Duodenal mucosa (tissue), 2 donors: ENCODE data around the gene RAB11FIP4.
A peak's percentile ranks its signal among the peaks of the same experiment; 100 is the strongest.

Source experiments
- H3K27ac ChIP-seq: one replicate; pipeline ENCODE4 v1.7.0; 2013; ENCODE audit warnings: low read depth, low read length
- H3K27me3 ChIP-seq, 2 donors: one replicate each; pipeline ENCODE4 v1.7.0; 2013; ENCODE audit warnings: low read length in 2 of 2, control low read depth in 1 of 2; ENCODE audit not compliant: insufficient read depth in 2 of 2, control insufficient read depth in 1 of 2
- H3K36me3 ChIP-seq, 2 donors: one replicate each; pipeline ENCODE4 v1.7.0; 2013; ENCODE audit warnings: low read length in 2 of 2, control low read depth in 1 of 2; ENCODE audit not compliant: insufficient read depth in 2 of 2, control insufficient read depth in 1 of 2
- H3K4me1 ChIP-seq, 2 donors: one replicate each; pipeline ENCODE4 v1.7.0; 2013; ENCODE audit warnings: low read length in 2 of 2, control low read depth in 1 of 2; ENCODE audit not compliant: insufficient read depth in 2 of 2, control insufficient read depth in 1 of 2
- H3K4me3 ChIP-seq, 2 donors: one replicate each; pipeline ENCODE4 v1.7.0; 2013; ENCODE audit warnings: low read length in 2 of 2, low read depth in 1 of 2
- H3K9ac ChIP-seq, 2 donors: one replicate each; pipeline ENCODE4 v1.7.0; 2013; ENCODE audit warnings: low read length in 2 of 2, low read depth in 1 of 2
- H3K9me3 ChIP-seq, 2 donors: one replicate each; pipeline ENCODE4 v1.7.0; 2013; ENCODE audit warnings: low read length in 2 of 2, control low read depth in 1 of 2; ENCODE audit not compliant: control insufficient read depth in 1 of 2

RAB11FIP4 gene

GRCh38 chr17:31552568-31552967 lies 161.1 kb downstream of the RAB11FIP4 start:
- Histone ChIP-seq H3K36me3 (no peaks in the 10 kb centered on the region), H3K27ac (no peak overlapping the region), H3K9me3 (no peaks in the 10 kb centered on the region), H3K4me3 (no peak overlapping the region), H3K27me3 (no peaks in the 10 kb centered on the region), H3K4me1 (peaks cover 0 to 7% of the 10 kb centered on the region in 2 donors), H3K9ac (no peak overlapping the region)

DNA sequence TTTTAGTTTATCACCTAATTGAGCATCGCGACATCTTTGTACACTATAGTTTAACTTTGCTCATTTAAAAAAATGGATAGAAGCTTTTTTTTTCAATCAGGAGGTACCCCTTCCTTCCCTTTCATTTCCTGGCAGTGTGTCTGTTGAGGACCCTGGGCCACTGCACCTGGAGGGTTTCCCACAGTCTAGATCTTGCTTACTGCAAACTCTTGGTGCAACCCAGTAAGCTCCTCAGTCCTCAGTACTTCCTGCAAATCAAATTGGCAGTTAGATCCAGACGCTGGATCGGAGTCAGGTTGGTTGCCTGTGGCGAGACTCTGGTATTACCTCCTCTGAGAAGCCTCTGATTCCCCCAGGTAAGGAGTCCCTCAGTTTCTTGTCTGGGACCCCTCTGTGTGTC lies 162.0 kb downstream of the RAB11FIP4 start:
- H3K4me3 ChIP-seq: no peak overlapping the region
- no peaks in the 10 kb centered on the region for H3K9me3 ChIP-seq
- H3K27me3 ChIP-seq: no peaks in the 10 kb centered on the region
- H3K36me3 ChIP-seq: no peaks in the 10 kb centered on the region
- peaks cover 5 to 11% of the 10 kb centered on the region in 2 donors for H3K4me1 ChIP-seq
- H3K27ac ChIP-seq: no peak overlapping the region
- H3K9ac ChIP-seq: no peak overlapping the region

DNA sequence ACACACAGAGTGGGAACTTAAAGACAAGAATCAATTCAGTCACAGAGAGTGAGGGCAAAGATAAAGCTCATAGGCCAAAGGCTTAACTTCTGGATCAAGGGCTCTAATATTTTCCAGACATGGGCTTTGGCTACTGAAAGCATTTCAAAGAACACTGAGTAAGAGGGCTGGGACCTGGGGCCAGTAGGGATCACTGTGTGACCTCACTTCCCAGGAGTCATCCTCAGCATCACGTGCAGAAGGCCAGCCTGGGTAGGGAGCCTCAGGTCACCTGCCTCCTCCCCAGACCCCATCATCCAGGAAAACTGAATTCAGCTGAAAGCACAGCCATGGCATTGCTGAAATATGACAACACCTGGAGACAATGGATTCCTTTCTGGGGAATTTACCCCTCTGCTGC lies 163.5 kb downstream of the RAB11FIP4 start:
- Histone ChIP-seq H3K9ac (no peak overlapping the region), H3K4me1 (peaks cover 5 to 12% of the 10 kb centered on the region in 2 donors), H3K36me3 (no peaks in the 10 kb centered on the region), H3K27ac (no peak overlapping the region), H3K27me3 (no peaks in the 10 kb centered on the region), H3K4me3 (no peak overlapping the region), H3K9me3 (no peaks in the 10 kb centered on the region)

GRCh38 chr17:31556969-31557645 lies 165.6 kb downstream of the RAB11FIP4 start:
- Histone ChIP-seq H3K27ac (no peak overlapping the region), H3K27me3 (no peaks in the 10 kb centered on the region)

GRCh38 chr17:31558748-31559583 lies 167.5 kb downstream of the RAB11FIP4 start:
- peak overlapping the region; percentile 6 to 57 for H3K9ac ChIP-seq
- H3K4me1 ChIP-seq: peaks cover 23 to 32% of the 10 kb centered on the region in 2 donors
- peak overlapping the region; percentile 66 for H3K27ac ChIP-seq
- no peaks in the 10 kb centered on the region for H3K36me3 ChIP-seq
- no peaks in the 10 kb centered on the region for H3K27me3 ChIP-seq
- H3K9me3 ChIP-seq: no peaks in the 10 kb centered on the region
- peak overlapping the region; percentile 52 to 65 for H3K4me3 ChIP-seq

More at GRCh38 chr17:31556969-31557645, 165.6 kb downstream of the RAB11FIP4 start:
- H3K9me3 ChIP-seq: no peaks in the 10 kb centered on the region
- H3K9ac ChIP-seq: no peak overlapping the region
- H3K4me3 ChIP-seq: no peak overlapping the region
- no peaks in the 10 kb centered on the region for H3K36me3 ChIP-seq
- peaks cover 23 to 30% of the 10 kb centered on the region in 2 donors for H3K4me1 ChIP-seq

DNA sequence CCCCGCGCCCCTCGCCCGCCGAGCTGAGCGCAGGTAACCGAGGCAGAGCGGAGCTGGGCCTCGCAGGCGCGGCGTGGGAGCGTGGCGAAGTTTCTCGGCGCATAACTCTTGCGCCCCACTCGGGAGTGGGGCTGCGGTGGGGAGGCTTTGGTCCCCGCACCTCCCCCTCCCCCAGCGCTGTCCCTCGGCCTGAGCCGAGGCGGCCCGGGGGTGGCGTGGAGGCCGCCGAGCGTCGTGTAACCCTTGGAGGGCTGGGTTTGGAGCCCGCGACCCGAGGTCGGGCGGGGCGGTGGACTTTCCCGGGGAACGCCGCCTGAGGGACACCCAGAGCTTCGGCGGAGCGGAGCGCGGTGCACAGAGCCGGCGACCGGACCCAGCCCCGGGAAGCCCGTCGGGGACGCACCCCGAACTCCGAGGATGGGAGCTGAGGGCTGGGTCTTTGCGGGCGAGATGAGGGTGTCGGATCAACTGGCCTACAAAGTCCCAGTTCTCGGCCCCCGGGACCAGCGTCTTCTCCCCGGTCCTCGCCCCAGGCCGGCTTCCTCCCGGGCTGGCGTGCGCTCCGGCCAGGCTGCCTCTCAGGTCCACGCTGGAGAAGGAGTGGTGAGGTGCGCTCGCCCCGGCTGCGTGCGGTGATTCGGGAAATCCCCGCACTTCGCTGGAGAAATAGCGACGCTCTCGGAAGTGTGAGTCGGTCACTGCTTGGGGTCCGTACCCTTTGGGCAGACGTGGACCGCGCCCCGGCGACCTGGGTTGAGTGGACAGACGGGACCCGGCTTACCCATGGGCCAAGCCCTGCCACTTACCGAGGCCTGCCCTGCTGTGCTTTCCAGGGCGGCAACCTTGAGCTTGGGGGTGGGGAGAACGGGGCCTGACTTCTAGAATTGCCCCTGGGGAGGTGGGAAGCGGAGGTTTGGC lies 168.4 kb downstream of the RAB11FIP4 start:
- Histone ChIP-seq H3K27me3 (no peaks in the 10 kb centered on the region), H3K9me3 (no peaks in the 10 kb centered on the region), H3K4me1 (peaks cover 23 to 32% of the 10 kb centered on the region in 2 donors), H3K36me3 (no peaks in the 10 kb centered on the region), H3K27ac (no peak overlapping the region), H3K9ac (peak overlapping the region in 1 of 2 donors; percentile 6), H3K4me3 (peak overlapping the region; percentile 52 to 62)

DNA sequence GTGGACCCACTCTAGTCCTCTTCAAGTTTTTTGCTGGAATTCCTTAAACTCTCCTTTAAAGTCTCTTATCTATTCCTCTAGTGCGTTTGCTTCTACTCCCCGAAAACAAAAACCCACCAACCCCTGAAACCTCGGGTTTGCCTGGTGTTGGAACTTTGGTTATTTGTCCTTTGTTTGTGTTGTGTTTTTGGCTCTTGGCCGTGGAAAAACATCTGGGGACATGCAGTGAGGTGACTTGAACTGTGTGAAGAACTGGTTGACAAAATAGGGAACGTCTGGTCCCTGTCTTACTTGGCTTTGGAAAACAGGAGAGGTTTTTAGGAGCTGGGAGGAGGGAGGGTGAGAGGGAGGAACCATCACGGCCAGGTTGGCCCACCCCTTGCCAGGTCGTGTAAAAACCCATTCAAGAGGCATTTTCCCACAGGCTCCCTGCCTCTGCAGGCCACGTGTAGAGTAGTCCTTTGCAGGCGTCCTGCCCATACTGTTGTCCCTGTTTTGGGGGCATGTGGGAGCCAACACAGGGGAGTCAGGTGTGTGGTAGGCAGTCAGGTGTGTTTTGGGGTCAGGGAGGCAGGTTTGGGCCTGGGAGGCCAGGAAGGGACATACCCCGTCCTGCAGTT lies 169.3 kb downstream of the RAB11FIP4 start:
- H3K9ac ChIP-seq: no peak overlapping the region
- H3K4me3 ChIP-seq: peak overlapping the region in 1 of 2 donors; percentile 52

DNA sequence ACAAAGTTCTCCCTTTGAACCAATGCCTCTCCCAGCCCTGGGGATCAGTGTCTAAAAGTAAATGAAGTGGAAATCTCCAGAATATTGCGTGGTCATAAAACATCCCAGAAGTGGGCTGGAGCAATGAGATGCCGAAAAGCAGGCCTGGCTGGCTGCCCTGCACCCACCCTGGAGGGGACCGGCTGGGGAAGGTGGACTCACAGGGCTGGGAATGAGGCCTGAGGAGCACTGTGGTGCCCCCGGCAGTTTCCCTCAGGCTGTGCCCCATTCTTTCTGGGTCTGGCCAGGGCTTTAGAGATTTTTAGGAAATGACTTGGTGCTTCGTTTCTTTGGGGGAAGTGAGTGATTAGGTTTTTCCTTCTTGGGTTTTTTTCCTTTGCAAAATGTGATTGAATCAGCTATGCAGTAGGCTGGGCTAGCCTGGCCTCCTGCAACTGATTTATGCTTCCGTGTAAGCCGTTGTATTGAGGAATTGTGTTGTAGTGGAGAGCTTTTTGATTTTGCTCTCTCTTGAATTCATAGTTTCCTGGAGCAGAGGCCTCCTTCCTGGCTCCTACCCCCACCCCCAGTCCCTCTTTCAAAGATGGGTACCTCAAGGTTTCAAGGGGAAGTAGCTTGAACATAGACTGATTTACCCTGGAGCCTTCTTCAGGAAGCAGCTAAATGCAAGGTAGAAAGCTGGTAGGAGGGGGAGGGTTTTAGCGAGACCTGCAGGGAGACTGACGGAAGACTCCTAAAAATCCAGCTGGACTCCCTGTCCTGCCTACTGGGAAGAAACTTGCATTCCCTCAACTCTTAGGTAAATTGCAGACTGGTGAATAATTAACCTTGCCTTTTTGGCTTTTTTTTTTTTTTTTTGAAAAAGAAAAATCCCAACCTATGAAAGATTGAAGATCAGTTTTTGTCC lies 170.2 kb downstream of the RAB11FIP4 start:
- Histone ChIP-seq H3K9me3 (no peaks in the 10 kb centered on the region), H3K9ac (no peak overlapping the region), H3K4me1 (peaks cover 27 to 37% of the 10 kb centered on the region in 2 donors), H3K27ac (no peak overlapping the region), H3K27me3 (no peaks in the 10 kb centered on the region), H3K36me3 (no peaks in the 10 kb centered on the region), H3K4me3 (no peak overlapping the region)

More for the DNA sequence above, 169.3 kb downstream of the RAB11FIP4 start:
- Histone ChIP-seq H3K9me3 (no peaks in the 10 kb centered on the region), H3K27ac (no peak overlapping the region), H3K36me3 (no peaks in the 10 kb centered on the region), H3K27me3 (no peaks in the 10 kb centered on the region), H3K4me1 (peaks cover 27 to 37% of the 10 kb centered on the region in 2 donors)

DNA sequence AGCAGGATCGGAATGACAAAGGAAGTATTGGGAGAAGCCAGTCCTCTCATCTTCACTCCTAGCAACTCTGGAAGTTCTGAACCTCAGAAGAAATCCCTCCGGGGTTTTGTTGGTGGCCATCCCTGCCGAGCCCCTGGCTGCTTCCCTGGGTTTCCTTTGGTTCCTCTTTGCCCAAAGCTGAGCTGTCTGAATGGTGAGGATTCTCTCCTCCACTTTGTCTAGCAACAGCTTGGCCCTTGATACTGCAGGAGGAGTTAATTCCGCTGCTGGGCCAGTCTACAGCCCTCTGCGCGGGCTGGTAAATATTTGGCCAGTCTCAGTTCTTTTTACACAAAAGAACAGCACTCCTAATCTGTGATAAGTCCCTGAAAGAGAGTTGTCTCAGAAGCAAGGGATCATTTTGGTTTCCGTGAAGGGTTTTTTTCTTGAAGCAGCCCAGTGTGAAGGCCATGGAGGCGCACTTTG lies 170.9 kb downstream of the RAB11FIP4 start:
- Histone ChIP-seq H3K27ac (no peak overlapping the region), H3K4me1 (peaks cover 27 to 37% of the 10 kb centered on the region in 2 donors), H3K4me3 (no peak overlapping the region), H3K9me3 (no peaks in the 10 kb centered on the region), H3K36me3 (no peaks in the 10 kb centered on the region), H3K27me3 (no peaks in the 10 kb centered on the region), H3K9ac (no peak overlapping the region)
